ENCODE results near the gene ZC3H12C.

The ZC3H12C gene

GRCh38 chr11:110156503-110156902, 63.3 kb downstream of the ZC3H12C start:
- no peak for DNase-seq

- no peak for DNase-seq
Observed at GRCh38 chr11:110158317-110159200, 65.4 kb downstream of the ZC3H12C start.

GRCh38 chr11:110159476-110159875, 66.3 kb downstream of the ZC3H12C start:
- no peak for DNase-seq

GRCh38 chr11:110160016-110160415, 66.8 kb downstream of the ZC3H12C start:
- no peak for DNase-seq

- DNase-seq = no peak
Observed at GRCh38 chr11:110160437-110160836, 67.2 kb downstream of the ZC3H12C start.

GRCh38 chr11:110161061-110161460, 67.9 kb downstream of the ZC3H12C start:
- no peak for DNase-seq

GRCh38 chr11:110162216-110162615, 69.0 kb downstream of the ZC3H12C start:
- DNase-seq = no peak

- no peak for DNase-seq
Observed at GRCh38 chr11:110165039-110165925, 72.1 kb downstream of the ZC3H12C start.

- DNase-seq = no peak
Observed at GRCh38 chr11:110168033-110168803, 75.0 kb downstream of the ZC3H12C start.

- no peak for DNase-seq
Observed at GRCh38 chr11:110169738-110170137, 76.5 kb downstream of the ZC3H12C start.

- DNase-seq = no peak
Observed at GRCh38 chr11:110172468-110173065, 79.4 kb downstream of the ZC3H12C start.

GRCh38 chr11:110173811-110174644, 80.8 kb downstream of the ZC3H12C start:
- DNase-seq = peak; percentile 47

GRCh38 chr11:110174645-110175310, 81.6 kb downstream of the ZC3H12C start:
- DNase-seq = no peak

- DNase-seq = no peak
Observed at GRCh38 chr11:110176366-110177085, 83.3 kb downstream of the ZC3H12C start.

GRCh38 chr11:110177086-110177456, 83.9 kb downstream of the ZC3H12C start:
- DNase-seq = no peak

- DNase-seq = no peak
Observed at GRCh38 chr11:110179064-110179463, 85.9 kb downstream of the ZC3H12C start.

- DNase-seq = no peak
Observed at GRCh38 chr11:110182886-110183285, 89.7 kb downstream of the ZC3H12C start.

- DNase-seq = no peak
Observed at GRCh38 chr11:110184456-110184855, 91.3 kb downstream of the ZC3H12C start.

- DNase-seq = no peak
Observed at GRCh38 chr11:110185121-110185591, 92.0 kb downstream of the ZC3H12C start.

- DNase-seq = no peak
Observed at GRCh38 chr11:110185599-110185998, 92.4 kb downstream of the ZC3H12C start.

Data from RPMI8226 (cell line).